ENCODE measurements around the gene GLB1L2.

The GLB1L2 gene

DNA sequence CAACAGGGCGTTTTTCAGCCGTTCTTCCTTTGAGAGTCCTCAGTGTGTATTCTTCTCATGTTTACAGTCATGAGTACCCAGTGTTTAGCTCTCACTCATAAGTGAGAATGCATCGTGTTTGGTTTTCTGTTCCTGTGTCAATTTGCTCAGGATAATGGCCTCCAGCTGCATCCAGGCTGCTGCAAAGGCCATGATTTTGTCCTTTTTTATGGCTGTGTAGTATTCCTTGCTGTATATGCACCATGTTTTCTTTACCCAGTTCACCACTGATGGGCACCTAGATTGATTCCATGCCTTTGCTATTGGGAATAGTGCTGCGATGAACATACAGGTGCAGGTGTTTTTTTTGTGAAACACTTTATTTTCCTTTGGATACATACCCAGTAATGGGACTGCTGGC is 56.8 kb downstream of the GLB1L2 start:
- DNase-seq = no peak

DNA sequence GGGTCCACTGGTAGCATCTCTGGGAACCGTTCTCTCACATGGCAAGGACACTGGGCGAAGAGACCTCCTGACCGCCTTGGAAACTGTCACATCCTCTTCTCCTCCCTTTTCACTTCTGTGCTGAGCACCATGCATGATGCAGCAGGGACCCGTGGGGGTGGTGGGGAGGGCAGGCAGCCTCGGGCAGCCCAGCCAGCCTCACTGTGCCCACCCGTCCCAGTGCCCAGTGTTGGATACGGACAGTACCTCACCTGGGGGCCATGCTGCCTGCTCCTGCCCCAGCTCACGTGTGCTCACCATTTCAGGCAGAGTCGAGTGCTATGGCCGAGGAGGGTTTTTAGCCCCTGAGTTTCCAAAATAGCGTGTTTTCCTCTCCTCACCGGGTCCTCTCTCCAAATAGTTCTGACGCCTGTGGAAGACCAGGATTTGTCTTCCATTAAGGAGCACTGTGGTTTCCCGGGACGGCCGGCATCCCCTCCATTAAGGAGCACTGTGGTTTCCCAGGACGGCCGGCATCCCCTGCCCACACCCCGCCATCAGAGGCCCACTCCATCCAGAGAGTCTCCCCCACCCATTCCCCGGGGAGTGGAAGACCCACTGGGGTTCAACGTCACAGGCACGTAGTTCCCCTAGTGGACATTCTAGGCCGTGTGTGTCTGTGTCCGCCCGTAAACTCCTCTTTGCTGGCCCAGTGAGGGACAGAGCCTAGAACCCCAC is 57.8 kb downstream of the GLB1L2 start:
- no peak for DNase-seq

DNA sequence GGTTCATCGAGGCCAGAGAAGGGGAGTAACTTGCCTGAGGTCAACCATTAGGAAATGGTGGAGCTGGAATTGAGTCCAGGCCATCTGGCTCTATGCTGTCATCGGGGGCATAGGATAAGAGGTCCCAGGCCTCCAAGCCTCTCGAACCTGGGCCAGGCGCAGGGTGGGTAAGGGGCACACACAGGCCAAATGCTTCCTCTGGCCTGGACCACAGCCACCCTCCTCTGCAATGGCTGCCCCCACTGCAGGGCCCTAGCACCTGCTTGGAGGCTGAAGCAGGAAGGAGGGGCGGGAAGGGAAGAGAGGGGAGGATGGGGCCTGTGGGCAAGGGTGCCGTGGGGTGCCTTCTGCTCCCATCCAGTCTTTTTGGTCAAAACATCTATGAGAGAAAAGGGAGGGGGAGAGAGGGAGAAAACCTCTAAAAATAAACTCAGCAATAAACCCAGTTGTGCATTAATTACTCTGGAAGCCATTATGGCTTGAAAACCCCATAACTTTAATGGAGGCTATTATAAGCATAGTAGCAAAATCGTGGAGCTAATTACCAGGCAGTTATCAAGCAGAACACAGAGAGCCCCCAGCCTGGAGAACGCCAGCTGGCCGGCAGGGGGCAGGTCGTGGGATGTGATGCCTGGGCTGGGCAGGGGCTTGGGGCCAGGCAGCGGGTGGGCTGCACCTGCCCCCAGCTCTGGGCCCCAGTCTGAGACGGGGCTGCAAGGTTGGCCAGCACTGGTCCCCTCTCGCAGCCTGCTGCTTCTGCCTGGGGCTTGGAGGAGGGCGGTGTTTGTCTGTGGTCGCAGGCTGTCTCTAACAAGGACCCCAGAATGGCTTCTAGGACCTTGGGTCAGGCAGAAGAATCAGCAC is 59.1 kb downstream of the GLB1L2 start:
- DNase-seq = no peak

DNA sequence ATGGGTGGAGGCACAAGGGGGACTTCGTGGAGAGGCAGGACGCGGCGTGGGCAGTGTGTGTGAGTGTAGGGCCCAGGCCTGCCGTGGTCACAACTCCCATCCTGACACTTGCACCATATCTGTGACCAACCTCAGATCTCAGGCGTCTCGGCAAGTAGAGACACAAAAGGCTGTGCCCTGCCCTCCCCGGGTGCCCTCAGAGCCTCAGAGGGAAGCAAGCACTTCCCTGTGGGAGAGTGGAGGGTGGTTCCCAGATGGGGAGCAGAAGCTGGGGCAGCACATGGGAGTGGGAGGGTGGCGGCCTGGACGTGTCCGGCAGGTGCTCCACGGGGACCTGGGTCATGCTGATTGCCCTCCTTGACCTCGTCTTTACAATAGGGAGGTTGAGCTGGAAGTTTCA is 59.9 kb downstream of the GLB1L2 start:
- DNase-seq = no peak

DNA sequence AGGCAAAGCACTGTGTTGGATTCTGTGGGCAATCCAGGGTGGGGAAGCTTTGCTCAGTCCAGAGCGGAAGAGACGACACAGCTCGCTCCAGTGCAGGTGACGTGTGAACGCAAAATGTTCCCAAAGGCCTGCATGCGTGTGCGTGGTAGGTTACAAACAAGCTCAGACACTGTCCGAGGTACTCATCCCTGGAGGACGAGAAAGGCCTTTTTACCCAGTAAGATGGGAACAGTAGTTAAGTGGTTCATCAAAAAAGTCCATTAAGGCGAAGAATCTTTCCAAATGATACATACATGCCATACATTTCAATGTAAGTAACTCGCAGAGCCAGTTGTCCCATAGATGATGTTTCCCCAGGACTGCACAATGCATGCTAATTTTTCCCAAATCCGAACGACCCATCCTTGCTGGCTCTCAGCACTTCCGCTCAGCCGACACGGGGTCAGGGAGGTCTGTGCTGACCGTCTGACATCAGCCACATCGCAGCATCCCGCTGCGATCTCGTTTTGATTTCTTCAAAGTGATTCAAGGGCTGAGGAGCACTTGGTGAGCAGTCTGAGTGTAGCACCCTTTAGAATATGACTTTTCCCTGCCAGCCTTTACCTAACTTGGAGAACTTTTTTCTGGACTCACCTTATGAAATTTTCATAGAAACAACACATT is 61.3 kb downstream of the GLB1L2 start:
- no peak for DNase-seq

DNA sequence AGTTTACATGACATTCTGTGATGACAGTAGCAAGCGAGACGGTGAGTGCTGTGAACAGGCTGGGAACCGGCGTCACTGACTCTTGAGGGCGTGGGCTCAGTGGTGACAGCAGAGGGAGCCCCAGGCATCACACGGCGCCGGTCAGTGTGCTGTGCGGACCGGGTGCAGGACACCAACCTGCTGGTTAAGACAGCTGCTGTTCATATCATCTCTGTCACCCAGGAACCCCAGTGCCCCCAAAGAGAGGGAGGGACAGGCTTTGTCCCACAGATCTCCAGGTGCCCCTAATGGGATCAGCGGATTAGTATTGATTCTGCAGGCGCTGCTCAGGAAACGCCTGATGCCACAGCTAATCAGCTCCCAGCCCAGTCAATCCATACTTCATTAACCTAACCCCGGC is 61.9 kb downstream of the GLB1L2 start:
- DNase-seq = no peak

DNA sequence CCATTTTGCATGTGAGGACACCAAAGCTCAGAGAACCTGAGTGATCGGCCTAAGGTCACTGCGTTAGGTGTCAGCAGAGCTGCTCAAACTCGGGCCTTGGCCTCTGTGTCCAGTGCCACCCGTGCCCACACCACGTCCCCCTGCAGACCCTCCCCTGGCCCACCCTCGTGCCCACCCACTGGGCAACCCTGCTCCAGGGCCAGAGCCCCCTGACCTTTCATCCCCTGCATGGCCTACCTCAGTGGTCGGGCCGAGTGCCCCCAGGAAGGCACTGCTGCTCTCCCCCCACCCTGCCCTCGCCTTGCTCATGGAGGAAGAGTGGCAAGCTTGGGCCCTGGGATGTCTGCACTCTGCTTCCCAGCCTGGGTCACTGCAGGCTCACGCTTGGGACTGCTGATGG is 62.5 kb downstream of the GLB1L2 start:
- no peak for DNase-seq

DNA sequence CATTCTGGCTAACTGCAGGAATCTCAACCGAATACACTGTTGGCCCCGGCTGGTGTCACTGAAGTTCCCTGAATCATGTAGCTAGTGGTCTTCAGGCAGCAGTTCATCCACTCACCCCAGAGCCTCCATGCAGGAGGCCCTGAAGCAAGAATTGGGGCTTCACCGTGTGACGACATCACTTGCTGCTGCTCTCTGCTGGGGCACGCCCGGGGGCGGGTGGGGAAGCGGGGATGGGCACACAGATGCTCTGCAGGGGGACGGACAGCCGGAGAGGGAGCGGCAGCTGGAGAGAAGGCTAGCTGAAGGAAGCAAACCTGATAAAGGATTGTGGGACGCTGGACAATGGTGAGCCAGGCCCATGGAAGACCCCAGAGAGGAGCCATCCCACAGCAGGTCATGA is 63.2 kb downstream of the GLB1L2 start:
- DNase-seq = no peak

DNA sequence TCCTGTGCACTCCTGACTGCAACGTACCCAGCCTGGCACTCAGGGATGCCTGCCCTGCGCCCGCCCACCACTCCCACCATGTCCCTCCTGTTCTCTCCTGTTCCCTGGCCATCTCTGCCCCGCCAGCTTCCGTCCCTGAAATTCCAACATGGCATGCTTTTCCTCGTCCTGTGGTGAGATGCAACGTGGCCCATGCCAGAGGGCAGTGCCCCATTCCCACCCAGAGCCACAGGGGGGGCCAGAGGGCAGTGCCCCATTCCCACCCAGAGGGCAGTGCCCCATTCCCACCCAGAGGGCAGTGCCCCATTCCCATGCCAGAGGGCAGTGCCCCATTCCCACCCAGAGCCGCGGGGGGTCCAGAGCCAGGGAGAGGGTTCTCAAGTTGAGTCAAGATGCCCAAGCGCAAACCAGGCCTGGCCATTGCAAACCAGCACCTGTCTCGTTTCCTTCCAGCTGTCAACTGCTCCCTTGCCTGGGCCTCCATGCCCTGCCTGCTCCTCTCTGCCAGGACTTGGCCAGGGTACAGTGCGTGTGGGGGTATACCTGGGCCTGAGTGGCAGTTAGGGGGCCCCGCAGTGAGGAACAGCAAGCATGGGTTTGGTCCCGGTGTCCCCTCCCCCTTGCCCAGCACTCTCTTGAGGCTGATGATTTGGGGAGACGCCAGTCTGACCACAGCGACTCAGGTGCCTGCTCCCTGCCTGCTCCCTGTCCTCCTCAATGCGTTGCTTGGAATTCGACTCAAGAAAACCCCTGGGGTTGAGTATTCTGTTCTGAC is 65.7 kb downstream of the GLB1L2 start:
- no peak for DNase-seq

DNA sequence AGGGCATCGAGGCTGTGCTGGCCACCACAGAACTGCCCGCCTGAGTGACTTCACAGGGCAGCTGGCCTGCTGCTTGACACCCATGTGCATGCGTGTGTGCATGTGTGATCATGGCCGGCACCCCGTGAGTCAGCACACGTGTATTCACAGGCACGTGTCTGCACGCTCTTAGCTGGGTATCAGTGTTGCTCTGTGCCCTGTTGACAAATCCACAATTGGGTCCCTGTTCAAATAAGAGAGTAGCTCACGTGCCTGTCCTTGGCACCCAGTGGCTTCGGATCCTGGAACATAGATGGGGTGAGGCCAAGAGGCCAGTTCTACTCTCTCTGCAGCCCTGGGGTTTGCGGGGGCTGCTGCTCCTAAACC is 66.3 kb downstream of the GLB1L2 start:
- no peak for DNase-seq

DNA sequence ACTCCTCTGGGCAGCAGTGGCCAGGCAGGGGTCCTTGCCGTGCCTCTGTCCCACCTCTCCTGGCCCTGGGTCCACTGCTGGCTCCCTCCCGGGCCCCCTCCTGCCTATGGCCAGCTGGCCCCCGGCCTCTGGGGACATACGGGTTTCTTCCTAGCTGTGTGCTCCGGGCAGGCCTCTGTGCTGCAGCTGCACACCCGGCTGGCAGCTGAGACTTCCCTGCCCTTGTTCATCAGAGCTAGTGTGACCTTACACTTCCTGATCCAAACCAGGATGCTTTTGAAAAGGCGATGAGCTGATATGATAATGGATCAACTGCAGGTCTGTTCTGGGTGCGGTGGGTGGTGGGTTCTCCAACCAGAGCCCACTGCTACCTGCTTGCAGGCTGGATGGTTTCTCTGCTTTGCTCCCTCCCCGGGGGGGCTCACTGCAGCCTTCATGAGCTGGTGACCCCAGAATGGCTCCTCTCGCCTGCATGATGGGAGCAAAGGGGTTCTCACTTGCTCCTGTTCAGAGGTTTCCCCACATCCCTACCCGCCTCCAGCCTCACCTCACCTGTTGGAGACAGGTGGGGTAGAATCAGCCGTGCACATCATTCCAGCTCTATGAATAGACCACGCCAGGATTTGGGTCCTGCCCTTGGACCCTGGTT is 67.0 kb downstream of the GLB1L2 start:
- DNase-seq = no peak

DNA sequence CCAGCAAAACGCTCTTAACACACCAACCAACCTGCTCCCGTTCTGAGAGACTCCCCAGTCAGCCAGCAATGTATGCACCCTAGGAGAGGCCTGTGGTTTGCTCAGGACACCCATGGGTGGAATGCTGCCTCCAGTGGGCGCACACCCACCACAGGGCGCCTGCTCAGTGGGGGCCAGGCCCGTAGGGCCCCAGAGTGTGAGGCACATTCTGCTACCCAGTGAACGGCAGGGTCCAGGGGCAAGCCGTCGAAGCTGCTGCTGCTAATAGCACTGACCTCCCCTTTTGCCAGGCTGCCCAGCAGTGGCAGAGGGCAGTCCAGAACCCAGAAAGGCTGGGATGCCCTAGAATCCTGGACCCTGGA is 67.5 kb downstream of the GLB1L2 start:
- no peak for DNase-seq

DNA sequence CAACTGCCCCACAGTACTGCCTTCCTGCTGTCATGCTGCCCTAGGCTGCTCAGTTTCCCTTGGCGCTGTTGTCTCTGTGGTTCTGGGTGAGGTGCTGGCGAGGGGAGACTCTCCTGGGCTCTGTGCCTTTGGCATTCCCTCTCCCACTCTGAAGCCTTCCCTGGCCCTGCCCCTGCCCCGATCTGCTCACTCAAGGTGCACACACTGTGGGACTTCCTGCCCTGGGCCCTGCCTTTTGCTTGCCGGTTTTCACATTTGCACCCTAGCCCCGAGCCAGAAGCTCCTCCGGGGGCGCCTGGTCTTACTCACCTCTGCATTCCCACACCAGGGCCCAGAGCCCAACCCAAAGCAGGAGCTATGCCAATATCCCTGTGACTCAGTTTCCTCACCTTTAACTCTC is 68.2 kb downstream of the GLB1L2 start:
- no peak for DNase-seq

DNA sequence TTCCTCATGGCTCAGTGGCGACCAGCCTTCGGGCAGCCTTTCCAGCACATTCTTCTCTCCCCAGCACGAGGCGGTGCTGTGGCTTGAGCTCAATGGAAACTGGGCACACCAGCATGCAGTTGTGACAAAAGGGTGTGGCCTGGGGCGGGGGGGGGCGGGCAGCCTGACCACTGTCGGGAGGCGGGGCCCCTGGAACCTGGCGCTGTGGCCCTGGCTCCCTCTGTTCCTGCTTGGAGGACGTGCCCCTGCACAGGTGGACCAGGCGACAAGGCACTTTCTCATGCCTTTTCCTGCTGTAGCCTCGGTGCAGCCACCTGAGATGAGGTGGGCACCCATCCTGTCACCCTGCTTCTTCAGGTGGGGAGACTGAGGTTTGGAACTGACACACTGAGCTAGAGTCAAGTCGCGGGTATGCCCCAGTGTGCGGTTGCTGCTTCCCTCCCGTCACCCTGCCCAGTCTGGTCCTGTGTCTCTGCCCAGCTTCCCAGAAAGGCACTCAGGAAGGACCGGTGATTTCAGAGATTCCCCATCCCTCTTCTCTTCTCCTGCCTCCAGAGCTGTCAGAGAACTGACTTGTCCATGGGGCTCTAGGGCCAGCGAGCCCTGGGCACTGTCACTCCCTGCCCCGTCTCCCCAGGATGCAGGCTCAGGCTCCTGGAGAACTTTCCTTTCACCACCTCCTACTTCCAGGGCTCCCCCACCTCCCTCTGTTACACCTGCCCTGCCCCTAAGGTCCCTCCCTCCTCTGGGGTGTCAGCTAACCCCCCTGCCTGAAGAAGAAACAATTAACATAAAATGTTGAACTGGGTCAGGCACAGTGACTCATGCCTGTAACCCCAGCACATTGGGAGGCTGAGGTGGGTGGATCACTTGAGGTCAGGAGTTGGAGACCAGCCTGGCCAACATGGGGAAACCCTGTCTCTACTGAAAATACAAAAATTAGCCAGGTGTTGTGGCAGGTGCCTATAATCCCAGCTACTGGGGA is 70.3 kb downstream of the GLB1L2 start:
- peak; percentile 14 for DNase-seq

DNA sequence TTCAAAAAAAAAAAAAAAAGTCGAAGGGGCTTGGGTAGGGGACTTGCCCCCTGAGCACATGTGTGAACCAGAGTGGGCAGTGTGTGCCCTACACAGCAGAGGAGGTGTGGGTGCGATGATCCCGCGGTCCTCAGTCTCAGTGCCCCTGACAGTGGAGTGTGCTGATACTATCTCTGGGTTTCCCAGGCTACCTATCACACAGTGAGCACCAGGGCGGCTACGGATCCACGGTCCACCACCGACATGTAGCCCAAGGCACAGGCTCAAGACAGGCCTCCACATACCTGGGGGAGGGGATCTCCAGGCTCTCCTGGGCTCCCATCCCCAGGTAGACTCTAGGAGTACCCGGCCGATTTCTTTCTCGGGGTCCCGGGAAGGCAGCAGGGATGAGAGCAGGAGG is 71.1 kb downstream of the GLB1L2 start:
- no peak for DNase-seq

DNA sequence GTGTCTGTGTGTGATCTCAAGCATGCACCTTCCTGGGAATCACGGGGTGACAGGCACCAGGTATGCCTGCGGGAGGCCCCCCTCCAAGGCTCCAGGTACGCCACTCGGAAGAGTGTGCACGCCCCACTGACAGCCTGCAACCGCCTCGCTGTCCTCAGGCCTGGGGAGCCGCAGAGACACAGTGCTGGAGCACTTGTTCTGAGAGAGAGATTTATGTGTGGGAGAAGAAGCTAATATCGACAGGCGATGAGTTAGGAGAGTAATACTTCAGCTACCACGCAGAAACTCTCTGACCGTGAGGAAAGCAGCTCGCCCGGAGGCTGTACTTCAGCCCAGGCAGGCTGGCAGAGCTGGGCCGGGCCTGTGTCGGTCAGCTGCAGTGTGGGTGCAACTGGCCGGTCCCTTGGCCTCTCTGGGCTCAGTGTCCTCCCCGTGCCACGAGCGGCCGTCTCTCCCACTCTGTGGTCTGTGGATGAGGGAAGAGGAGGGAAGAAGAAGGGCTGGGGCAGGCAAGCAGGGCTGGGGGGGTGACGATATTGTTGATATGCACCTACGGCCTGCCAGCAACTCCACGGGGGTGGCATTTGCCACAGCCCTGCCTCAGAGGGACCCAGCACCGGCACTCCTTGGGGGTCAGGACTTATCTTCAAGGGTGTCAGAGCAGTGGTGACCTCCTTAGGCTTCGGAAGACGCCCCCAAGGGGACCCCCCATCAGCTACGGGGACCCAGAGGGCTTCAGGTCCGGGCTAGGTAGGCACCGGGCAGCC is 73.0 kb downstream of the GLB1L2 start:
- no peak for DNase-seq

DNA sequence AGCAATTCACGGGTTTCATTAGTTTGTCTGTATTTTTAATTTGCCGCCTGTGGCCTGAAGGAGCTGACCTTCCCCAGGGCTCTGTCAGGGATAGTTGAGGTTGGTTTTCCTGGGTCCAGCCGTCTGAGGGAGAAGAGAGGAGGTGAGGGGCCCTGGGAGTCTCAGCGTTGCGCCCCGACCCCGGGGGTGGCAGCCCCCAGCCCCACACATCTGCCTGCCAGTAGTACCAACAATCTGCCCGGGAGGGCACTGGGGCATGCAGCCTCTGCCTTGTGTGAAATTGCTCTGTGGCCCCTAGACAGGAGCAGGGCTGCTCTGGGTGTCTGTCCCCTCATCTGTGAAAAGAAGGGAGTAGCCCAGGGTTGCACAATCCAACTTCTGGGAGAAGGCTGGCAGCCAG is 73.6 kb downstream of the GLB1L2 start:
- no peak for DNase-seq

DNA sequence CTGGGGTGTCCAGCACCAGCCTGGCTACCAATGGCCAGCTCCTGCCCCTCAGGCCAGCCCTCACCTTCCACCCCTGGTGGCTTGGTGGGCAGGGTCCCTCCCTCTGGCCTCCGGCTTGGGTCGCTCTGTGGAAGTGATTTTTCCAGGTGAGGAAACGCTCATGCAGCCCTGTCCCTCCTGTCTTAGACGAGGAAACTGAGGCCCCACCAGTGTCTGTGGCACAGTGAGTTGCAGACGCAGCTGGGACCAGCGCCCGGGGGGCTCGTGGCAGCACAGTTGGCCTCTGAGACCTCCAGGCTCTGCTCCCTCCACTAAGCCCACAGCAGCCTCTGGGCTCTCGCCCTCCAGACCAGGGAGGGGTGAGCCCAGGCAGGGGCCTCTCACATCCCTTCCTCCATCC is 74.1 kb downstream of the GLB1L2 start:
- no peak for DNase-seq

DNA sequence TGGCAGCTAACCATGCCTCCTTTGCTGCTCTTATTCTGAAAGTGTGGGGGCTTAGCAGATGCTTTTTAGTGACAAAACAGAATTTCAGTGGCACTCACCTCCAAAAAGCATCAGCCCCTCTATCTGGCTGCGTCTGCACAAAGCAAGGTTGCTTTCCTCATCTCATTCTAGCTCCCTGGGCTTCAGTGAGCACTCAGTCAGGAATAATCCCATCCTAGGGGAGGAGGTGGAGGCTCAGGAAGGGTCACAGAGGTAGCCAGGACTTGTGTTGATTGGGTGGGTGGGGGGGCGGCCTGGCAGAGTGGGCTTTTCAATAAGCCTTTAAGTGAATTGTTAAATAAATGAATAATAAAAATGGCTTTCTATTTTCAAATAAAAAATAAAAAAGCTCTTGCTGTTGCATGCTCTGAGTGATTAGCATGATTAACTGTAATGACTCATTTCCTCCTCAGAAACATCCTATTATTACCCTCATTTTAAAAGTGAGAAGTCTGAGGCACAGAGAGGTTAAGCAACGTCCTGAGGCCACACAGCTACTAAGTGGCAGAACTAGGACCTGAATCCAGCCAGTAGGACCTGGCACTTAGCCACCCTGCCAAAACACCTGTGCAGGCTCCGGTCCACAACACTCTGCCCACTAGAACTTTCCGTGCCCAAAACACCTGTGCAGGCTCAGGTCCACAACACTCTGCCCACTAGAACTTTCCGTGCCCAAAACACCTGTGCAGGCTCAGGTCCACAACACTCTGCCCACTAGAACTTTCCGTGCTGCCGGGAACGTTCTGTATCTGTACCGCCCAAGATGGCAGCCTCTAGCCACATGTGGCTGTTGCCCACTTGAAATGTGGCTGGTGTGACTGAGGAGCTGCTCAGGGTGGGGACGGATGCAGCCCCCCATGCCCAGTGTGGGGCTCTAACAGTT is 74.7 kb downstream of the GLB1L2 start:
- DNase-seq = peak; percentile 17
